ENCODE results near the gene HIPK2.

HIPK2 gene

GRCh38 chr7:139543801-139544603 lies 233.8 kb downstream of the HIPK2 start:
- no peak for DNase-seq (ENCODE audit: low read depth in 2 of 2, low spot score in 1 of 2)

- no peak for DNase-seq (ENCODE audit: low read depth in 2 of 2, low spot score in 1 of 2)
Observed at GRCh38 chr7:139542308-139543151, 235.3 kb downstream of the HIPK2 start.

GRCh38 chr7:139541600-139542307 lies 236.0 kb downstream of the HIPK2 start:
- no peak for DNase-seq (ENCODE audit: low read depth in 2 of 2, low spot score in 1 of 2)

- no peak for DNase-seq (ENCODE audit: low read depth in 2 of 2, low spot score in 1 of 2)
Observed at GRCh38 chr7:139540203-139540602, 237.6 kb downstream of the HIPK2 start.

- no peak for DNase-seq (ENCODE audit: low read depth in 2 of 2, low spot score in 1 of 2)
Observed at GRCh38 chr7:139538881-139539635, 238.7 kb downstream of the HIPK2 start.

- DNase-seq (ENCODE audit: low read depth in 2 of 2, low spot score in 1 of 2) = no peak
Observed at GRCh38 chr7:139536152-139536551, 241.6 kb downstream of the HIPK2 start.

- no peak for DNase-seq (ENCODE audit: low read depth in 2 of 2, low spot score in 1 of 2)
Observed at GRCh38 chr7:139534966-139535651, 242.7 kb downstream of the HIPK2 start.

GRCh38 chr7:139534096-139534495 lies 243.7 kb downstream of the HIPK2 start:
- DNase-seq (ENCODE audit: low read depth in 2 of 2, low spot score in 1 of 2) = no peak

GRCh38 chr7:139532636-139533155 lies 245.1 kb downstream of the HIPK2 start:
- no peak for DNase-seq (ENCODE audit: low read depth in 2 of 2, low spot score in 1 of 2)

- DNase-seq (ENCODE audit: low read depth in 2 of 2, low spot score in 1 of 2) = no peak
Observed at GRCh38 chr7:139531094-139531493, 246.7 kb downstream of the HIPK2 start.

GRCh38 chr7:139526578-139527544 lies 250.9 kb downstream of the HIPK2 start:
- DNase-seq (ENCODE audit: low read depth in 2 of 2, low spot score in 1 of 2) = no peak

- DNase-seq (ENCODE audit: low read depth in 2 of 2, low spot score in 1 of 2) = no peak
Observed at GRCh38 chr7:139525750-139526149, 252.0 kb downstream of the HIPK2 start.

GRCh38 chr7:139525239-139525638 lies 252.6 kb downstream of the HIPK2 start:
- DNase-seq (ENCODE audit: low read depth in 2 of 2, low spot score in 1 of 2) = no peak

GRCh38 chr7:139523968-139524815 lies 253.6 kb downstream of the HIPK2 start:
- DNase-seq (ENCODE audit: low read depth in 2 of 2, low spot score in 1 of 2) = no peak

- DNase-seq (ENCODE audit: low read depth in 2 of 2, low spot score in 1 of 2) = no peak
Observed at GRCh38 chr7:139523199-139523941, 254.4 kb downstream of the HIPK2 start, which contains the start of gene CLEC2L. Gene CLEC2L, plus strand, starts transcription at chr7:139523685. Its CDS starts 243 bp downstream, at chr7:139523928.

- no peak for DNase-seq (ENCODE audit: low read depth in 2 of 2, low spot score in 1 of 2)
Observed at GRCh38 chr7:139522830-139523198, 255.0 kb downstream of the HIPK2 start.

- no peak for DNase-seq (ENCODE audit: low read depth in 2 of 2, low spot score in 1 of 2)
Observed at GRCh38 chr7:139521439-139521838, 256.4 kb downstream of the HIPK2 start.
